HepG2 (cell line): Measurements from ENCODE around the gene ACSM5. TPM values are rescaled to one million over a fixed set of nuclear protein-coding genes. Genes with fewer than 3 reads are reported as not detected.

Experiments
- CEBPB ChIP-seq: IDR thresholded peaks from 2 replicates; pipeline ENCODE4 v1.6.1; 2011; ENCODE audit warnings: low read depth, low read length, improper control_type of control experiment, borderline replicate concordance
- CEBPG ChIP-seq: IDR thresholded peaks from 2 replicates; pipeline ENCODE4 v1.6.1; 2016
- RELA ChIP-seq: sonication (generic); formaldehyde crosslinking; IDR thresholded peaks from 2 replicates; pipeline ENCODE4 v1.4.0; 2020; ENCODE audit warnings: missing genetic modification reagents
- SNAPC2 ChIP-seq: sonication (generic); formaldehyde crosslinking; IDR thresholded peaks from 2 replicates; pipeline ENCODE4 v1.8.1; 2022; ENCODE audit warnings: mild to moderate bottlenecking, missing genetic modification reagents
- ZFP36L2 ChIP-seq: sonication (generic); formaldehyde crosslinking; IDR thresholded peaks from 2 replicates; pipeline ENCODE4 v1.4.0; 2020; ENCODE audit warnings: missing genetic modification reagents
- ZNF24 ChIP-seq: fragments of 450-650 bp; IDR thresholded peaks from 2 replicates; pipeline ENCODE4 v1.6.1; 2017; ENCODE audit warnings: antibody characterized with exemption, mild to moderate bottlenecking
- ZNF33A ChIP-seq: sonication (generic); formaldehyde crosslinking; IDR thresholded peaks from 2 replicates; pipeline ENCODE4 v1.5.1; 2020; ENCODE audit warnings: missing genetic modification reagents, mild to moderate bottlenecking, moderate library complexity, borderline replicate concordance
- ZNF678 ChIP-seq: sonication (generic); formaldehyde crosslinking; IDR thresholded peaks from 2 replicates; pipeline ENCODE4 v1.4.0; 2020; ENCODE audit warnings: mild to moderate bottlenecking, missing genetic modification reagents
- ZNF7 ChIP-seq: IDR thresholded peaks from 2 replicates; pipeline ENCODE4 v1.6.1; 2016; ENCODE audit warnings: missing biosample characterization, missing genetic modification reagents
- polyA plus RNA-seq, 8 experiments: library from polyadenylated mRNA; depleted of rRNA in 3 of 8; stranded (reverse) in 7 of 8; unstranded in 1 of 8; fragments of >200 nt; fragmentation: Illumina TruSeq in 4 of 8; extraction: Trizol in 4 of 8; gene quantifications; 2 replicates each; pipeline versions ENCODE4 v1.2.1 to v1.2.3, GENCODE V29; 2011 to 2016; ENCODE audit warnings: low read depth in 4 of 8, missing spikeins in 1 of 8, mixed read lengths in 1 of 8; ENCODE audit not compliant: insufficient read depth in 1 of 8
- total RNA-seq, 5 experiments: library from RNA; depleted of rRNA; stranded (reverse); fragments of >200 nt; fragmentation: Illumina TruSeq; extraction: Trizol; gene quantifications; 2 replicates each; pipeline ENCODE4 v1.2.3, GENCODE V29; 2016; ENCODE audit warnings: low read depth in 1 of 5
- TF ChIP-seq, protein P1 (sequence below): sonication (generic); formaldehyde crosslinking; IDR thresholded peaks from 2 replicates; pipeline ENCODE4 v1.8.0; 2023; ENCODE audit warnings: mild to moderate bottlenecking, missing genetic modification reagents
- TF ChIP-seq, protein P2 (sequence below): sonication (generic); formaldehyde crosslinking; IDR thresholded peaks from 2 replicates; pipeline ENCODE4 v1.5.0; 2020; ENCODE audit warnings: missing genetic modification reagents
- TF ChIP-seq, protein P3 (sequence below): sonication (generic); formaldehyde crosslinking; IDR thresholded peaks from 2 replicates; pipeline ENCODE4 v1.5.1; 2020; ENCODE audit warnings: missing genetic modification reagents, mild to moderate bottlenecking, borderline replicate concordance
- TF ChIP-seq, protein P4 (sequence below): sonication (generic); formaldehyde crosslinking; IDR thresholded peaks from 2 replicates; pipeline ENCODE4 v1.5.0; 2020; ENCODE audit warnings: mild to moderate bottlenecking, missing genetic modification reagents, borderline replicate concordance
- TF ChIP-seq, protein P5 (sequence below): sonication (generic); formaldehyde crosslinking; IDR thresholded peaks from 2 replicates; pipeline ENCODE4 v1.5.1; 2020; ENCODE audit warnings: missing genetic modification reagents, mild to moderate bottlenecking, borderline replicate concordance
- TF ChIP-seq, protein P6 (sequence below): sonication (generic); formaldehyde crosslinking; IDR thresholded peaks from 2 replicates; pipeline ENCODE4 v1.4.0; 2020; ENCODE audit warnings: mild to moderate bottlenecking, low read depth, missing genetic modification reagents

Gene ACSM5
- total and polyA plus RNA-seq, 2 of the 13 experiments (the other 11 are each of a cell fraction or from before 2014, with no cell fraction given): 9.1 to 15.0 TPM

DNA sequence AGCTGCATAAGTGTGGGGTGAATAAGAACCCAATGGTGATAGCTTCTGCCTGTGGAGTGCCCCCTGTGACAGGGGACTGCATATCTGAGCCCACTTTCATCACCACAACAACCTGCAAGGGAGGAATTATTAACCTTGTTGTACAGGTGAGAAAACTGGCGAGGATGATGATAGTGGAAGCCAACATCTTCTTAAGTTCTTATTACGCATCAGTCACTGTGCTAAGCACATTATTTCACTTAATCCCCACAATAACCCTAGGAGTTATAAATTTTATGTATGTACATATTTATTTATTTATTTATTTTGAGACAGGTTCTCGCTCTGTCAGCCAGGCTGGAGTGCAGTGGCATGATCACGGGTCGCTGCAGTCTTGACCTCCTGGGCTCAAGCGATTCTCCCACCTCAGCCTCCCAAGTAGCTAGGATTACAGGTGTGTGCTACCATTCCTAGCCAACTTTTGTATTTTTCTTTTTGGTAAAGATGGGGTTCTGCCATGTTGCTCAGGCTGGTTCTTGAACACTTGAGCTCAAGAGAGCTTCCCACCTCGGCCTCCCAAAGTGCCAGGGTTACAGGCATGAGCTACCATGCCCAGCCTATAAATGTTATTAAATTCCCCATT lies 12.4 kb upstream of the ACSM5 start (continued):
- TF ChIP-seq CEBPB (peak; percentile 92), ZNF33A (peak; percentile 80; the same call in 1 of the 2 replicates), RELA (no peak), ZNF24 (no peak), ZNF678 (no peak), ZNF7 (CRISPR knock-in tag) (peak; percentile 90), ZFP36L2 (no peak), CEBPG (CRISPR knock-in tag) (peak; percentile 40; the same call in 1 of the 2 replicates), SNAPC2 (no peak)
- TF ChIP-seq, protein P1, sequence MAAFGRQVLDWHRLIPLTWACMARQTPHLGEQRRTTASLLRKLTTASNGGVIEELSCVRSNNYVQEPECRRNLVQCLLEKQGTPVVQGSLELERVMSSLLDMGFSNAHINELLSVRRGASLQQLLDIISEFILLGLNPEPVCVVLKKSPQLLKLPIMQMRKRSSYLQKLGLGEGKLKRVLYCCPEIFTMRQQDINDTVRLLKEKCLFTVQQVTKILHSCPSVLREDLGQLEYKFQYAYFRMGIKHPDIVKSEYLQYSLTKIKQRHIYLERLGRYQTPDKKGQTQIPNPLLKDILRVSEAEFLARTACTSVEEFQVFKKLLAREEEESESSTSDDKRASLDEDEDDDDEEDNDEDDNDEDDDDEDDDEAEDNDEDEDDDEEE (CRISPR knock-in tag): no peak
- TF ChIP-seq, protein P2, sequence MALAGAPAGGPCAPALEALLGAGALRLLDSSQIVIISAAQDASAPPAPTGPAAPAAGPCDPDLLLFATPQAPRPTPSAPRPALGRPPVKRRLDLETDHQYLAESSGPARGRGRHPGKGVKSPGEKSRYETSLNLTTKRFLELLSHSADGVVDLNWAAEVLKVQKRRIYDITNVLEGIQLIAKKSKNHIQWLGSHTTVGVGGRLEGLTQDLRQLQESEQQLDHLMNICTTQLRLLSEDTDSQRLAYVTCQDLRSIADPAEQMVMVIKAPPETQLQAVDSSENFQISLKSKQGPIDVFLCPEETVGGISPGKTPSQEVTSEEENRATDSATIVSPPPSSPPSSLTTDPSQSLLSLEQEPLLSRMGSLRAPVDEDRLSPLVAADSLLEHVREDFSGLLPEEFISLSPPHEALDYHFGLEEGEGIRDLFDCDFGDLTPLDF: no peak
- TF ChIP-seq, protein P3, sequence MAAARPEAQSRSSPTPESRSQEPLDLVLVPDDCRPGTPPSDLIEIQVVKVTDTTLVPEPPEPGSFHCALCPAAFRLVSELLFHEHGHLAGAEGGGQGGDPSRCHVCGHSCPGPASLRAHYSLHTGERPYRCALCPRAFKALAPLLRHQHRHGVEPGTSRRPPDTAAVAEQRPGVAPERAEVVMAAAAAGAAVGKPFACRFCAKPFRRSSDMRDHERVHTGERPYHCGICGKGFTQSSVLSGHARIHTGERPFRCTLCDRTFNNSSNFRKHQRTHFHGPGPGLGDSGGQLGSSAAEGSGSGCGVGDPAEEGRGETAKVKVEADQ: no peak
- TF ChIP-seq, protein P4, sequence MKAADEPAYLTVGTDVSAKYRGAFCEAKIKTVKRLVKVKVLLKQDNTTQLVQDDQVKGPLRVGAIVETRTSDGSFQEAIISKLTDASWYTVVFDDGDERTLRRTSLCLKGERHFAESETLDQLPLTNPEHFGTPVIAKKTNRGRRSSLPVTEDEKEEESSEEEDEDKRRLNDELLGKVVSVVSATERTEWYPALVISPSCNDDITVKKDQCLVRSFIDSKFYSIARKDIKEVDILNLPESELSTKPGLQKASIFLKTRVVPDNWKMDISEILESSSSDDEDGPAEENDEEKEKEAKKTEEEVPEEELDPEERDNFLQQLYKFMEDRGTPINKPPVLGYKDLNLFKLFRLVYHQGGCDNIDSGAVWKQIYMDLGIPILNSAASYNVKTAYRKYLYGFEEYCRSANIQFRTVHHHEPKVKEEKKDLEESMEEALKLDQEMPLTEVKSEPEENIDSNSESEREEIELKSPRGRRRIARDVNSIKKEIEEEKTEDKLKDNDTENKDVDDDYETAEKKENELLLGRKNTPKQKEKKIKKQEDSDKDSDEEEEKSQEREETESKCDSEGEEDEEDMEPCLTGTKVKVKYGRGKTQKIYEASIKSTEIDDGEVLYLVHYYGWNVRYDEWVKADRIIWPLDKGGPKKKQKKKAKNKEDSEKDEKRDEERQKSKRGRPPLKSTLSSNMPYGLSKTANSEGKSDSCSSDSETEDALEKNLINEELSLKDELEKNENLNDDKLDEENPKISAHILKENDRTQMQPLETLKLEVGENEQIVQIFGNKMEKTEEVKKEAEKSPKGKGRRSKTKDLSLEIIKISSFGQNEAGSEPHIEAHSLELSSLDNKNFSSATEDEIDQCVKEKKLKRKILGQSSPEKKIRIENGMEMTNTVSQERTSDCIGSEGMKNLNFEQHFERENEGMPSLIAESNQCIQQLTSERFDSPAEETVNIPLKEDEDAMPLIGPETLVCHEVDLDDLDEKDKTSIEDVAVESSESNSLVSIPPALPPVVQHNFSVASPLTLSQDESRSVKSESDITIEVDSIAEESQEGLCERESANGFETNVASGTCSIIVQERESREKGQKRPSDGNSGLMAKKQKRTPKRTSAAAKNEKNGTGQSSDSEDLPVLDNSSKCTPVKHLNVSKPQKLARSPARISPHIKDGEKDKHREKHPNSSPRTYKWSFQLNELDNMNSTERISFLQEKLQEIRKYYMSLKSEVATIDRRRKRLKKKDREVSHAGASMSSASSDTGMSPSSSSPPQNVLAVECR (CRISPR knock-in tag): no peak
- TF ChIP-seq, protein P5, sequence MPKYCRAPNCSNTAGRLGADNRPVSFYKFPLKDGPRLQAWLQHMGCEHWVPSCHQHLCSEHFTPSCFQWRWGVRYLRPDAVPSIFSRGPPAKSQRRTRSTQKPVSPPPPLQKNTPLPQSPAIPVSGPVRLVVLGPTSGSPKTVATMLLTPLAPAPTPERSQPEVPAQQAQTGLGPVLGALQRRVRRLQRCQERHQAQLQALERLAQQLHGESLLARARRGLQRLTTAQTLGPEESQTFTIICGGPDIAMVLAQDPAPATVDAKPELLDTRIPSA: no peak
- TF ChIP-seq, protein P6, sequence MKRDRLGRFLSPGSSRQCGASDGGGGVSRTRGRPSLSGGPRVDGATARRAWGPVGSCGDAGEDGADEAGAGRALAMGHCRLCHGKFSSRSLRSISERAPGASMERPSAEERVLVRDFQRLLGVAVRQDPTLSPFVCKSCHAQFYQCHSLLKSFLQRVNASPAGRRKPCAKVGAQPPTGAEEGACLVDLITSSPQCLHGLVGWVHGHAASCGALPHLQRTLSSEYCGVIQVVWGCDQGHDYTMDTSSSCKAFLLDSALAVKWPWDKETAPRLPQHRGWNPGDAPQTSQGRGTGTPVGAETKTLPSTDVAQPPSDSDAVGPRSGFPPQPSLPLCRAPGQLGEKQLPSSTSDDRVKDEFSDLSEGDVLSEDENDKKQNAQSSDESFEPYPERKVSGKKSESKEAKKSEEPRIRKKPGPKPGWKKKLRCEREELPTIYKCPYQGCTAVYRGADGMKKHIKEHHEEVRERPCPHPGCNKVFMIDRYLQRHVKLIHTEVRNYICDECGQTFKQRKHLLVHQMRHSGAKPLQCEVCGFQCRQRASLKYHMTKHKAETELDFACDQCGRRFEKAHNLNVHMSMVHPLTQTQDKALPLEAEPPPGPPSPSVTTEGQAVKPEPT (CRISPR knock-in tag): no peak
